LNCaP clone FGC (cell line): ENCODE measurements around the gene ZFP57.

Experiments
- DNase-seq: peaks from one replicate; pipeline ENCODE4 v3.0.0-alpha.2; 2011; ENCODE audit warnings: low read depth
- H3K4me3 ChIP-seq: 2 replicates; pipeline ENCODE4 v1.5.1; 2011; ENCODE audit warnings: mild to moderate bottlenecking, low read depth, low read length, control low read depth
- TF ChIP-seq, protein P1 (sequence below): IDR thresholded peaks from 2 replicates; pipeline ENCODE4 v1.5.1; 2012; ENCODE audit warnings: mild to moderate bottlenecking; ENCODE audit not compliant: control insufficient read depth, insufficient read depth; ENCODE audit errors: extremely low read depth

ZFP57 gene

GRCh38 chr6:29631209-29631810, 49.6 kb downstream of the ZFP57 start:
- H3K4me3 ChIP-seq, result no peak overlapping the region
- DNase-seq, result no peak
- TF ChIP-seq, protein P1, sequence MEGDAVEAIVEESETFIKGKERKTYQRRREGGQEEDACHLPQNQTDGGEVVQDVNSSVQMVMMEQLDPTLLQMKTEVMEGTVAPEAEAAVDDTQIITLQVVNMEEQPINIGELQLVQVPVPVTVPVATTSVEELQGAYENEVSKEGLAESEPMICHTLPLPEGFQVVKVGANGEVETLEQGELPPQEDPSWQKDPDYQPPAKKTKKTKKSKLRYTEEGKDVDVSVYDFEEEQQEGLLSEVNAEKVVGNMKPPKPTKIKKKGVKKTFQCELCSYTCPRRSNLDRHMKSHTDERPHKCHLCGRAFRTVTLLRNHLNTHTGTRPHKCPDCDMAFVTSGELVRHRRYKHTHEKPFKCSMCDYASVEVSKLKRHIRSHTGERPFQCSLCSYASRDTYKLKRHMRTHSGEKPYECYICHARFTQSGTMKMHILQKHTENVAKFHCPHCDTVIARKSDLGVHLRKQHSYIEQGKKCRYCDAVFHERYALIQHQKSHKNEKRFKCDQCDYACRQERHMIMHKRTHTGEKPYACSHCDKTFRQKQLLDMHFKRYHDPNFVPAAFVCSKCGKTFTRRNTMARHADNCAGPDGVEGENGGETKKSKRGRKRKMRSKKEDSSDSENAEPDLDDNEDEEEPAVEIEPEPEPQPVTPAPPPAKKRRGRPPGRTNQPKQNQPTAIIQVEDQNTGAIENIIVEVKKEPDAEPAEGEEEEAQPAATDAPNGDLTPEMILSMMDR, result no peak

DNA sequence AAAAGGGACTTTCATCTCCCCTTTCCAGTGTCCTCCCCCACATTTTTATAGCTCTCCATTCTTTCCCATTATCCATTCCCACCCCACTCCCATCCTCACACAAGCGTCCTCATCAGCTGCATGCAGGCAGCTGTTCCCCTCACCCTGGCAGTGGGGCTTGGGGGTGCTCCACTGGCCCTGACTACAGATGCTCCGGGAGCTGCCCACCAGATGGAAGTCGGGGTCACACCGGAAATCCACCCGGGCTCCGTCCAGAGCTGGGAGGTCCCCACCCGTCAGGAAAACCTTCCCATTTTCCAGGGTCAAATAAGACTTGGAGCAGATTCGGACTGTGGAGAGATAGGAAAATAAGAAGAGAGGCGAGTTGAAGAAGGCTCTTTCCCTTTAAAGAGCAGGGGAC, 50.6 kb downstream of the ZFP57 start:
- TF ChIP-seq, protein P1, result no peak
- H3K4me3 ChIP-seq, result no peak overlapping the region
- DNase-seq, result no peak

- DNase-seq, result no peak
- TF ChIP-seq, protein P1, result no peak
- no peak overlapping the region for H3K4me3 ChIP-seq
Observed at GRCh38 chr6:29629571-29629970, 51.4 kb downstream of the ZFP57 start.

DNA sequence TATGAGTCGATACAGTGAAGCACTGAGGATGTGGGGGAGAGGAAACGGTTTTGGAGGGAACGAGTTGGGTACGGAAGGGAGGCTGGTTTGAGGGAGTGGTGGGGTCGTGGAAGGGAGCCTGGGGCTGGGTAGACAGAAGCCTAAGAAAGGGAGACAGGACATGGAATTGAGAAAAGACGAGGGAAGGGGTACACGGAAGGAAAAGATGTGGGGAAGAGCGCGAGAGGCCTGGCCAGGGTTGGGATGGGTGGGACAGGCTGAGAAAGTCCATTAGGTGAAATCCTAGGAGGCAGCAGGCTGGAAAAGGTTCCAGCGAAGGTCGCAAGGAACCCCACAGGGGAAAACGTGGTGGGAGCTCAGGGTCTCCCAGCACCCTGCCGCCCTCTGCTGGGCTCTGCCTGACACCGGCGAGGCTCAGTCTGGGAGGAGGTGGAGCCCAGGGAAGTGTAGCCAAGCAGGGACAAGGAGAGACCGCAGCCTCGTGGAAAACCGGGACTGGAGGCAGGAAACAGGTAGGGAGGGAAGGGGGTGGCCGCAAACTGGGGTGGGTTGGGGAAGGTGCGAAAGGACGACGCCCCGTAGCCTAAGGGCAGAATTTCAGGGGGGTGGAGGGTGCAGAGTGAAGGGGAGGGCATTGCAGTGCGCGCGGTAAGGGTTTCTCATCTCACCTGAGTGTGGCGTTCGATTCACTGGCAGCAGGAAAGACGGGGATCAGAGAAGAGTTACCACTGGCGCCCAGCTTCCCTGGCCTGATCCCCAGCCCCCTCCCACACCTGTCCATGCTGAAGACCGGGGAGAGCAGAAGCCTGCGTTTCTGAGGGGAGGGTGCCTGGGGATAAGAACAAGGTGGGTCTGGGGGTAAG, 52.3 kb downstream of the ZFP57 start:
- no peak for DNase-seq

GRCh38 chr6:29627755-29628418, 53.1 kb downstream of the ZFP57 start:
- no peak for DNase-seq
- TF ChIP-seq, protein P1, result no peak
- H3K4me3 ChIP-seq, result peak overlapping the region; percentile 58

More for the DNA sequence above, 52.3 kb downstream of the ZFP57 start:
- peak overlapping the region; percentile 58 for H3K4me3 ChIP-seq
- TF ChIP-seq, protein P1, result peak; percentile 85

GRCh38 chr6:29626948-29627754, 53.8 kb downstream of the ZFP57 start:
- no peak overlapping the region for H3K4me3 ChIP-seq
- no peak for DNase-seq
- TF ChIP-seq, protein P1, result no peak
